ENCODE results near the gene KAT2A. TPM values are rescaled to one million over a fixed set of nuclear protein-coding genes. Genes with fewer than 3 reads are reported as not detected.

KAT2A gene
- total RNA-seq, 4 donors from 2014 or later = 9.3 to 34.1 (median 27.0) TPM

DNA sequence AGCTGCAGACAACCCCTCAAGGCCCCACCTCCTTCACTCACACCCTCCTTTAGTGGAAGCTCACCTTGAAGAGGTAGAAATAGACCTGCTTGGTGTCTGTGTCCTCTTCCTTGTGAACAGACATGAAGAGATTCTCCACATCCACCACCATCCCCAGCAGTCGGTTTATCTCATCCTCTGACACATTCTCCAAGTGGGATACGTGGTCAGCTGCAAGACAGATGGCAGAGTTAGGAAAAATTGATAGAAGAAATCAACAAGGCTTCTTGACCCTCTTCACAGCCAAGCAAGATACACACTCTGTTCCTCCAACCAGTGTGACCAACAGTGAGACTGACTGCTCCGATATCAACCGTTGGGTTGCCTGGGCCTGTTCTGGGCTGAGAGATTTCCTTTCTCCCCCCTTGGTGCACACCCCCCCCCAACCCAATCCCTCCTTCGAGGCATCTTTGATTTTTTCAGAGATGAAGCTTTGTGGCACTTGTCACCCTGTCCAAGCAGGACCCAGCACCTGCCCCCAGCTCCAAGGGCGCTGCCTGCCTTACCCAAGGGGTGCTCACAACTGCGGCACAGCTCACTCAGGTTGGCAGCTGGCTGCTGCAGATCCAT is 902 bp downstream of the KAT2A start:
- H3K4me3 ChIP-seq = peak overlapping the region; percentile 79 to 97 (median 85)
- H3K36me3 ChIP-seq = peaks cover 3 to 46% (median 11%) of the 10 kb centered on the region in 3 donors
- 30 to 38% methylated on average over 5 to 6 of the region's 7 CpGs for WGBS, 2 donors
- intact Hi-C loops (cut with DNase I) = no loop called here
- H3K4me1 ChIP-seq = peaks cover 19 to 62% (median 24%) of the 10 kb centered on the region in 3 donors
- no peaks in the 10 kb centered on the region for H3K9me3 ChIP-seq
- H3K27me3 ChIP-seq = no peaks in the 10 kb centered on the region
- TF ChIP-seq, protein P1, sequence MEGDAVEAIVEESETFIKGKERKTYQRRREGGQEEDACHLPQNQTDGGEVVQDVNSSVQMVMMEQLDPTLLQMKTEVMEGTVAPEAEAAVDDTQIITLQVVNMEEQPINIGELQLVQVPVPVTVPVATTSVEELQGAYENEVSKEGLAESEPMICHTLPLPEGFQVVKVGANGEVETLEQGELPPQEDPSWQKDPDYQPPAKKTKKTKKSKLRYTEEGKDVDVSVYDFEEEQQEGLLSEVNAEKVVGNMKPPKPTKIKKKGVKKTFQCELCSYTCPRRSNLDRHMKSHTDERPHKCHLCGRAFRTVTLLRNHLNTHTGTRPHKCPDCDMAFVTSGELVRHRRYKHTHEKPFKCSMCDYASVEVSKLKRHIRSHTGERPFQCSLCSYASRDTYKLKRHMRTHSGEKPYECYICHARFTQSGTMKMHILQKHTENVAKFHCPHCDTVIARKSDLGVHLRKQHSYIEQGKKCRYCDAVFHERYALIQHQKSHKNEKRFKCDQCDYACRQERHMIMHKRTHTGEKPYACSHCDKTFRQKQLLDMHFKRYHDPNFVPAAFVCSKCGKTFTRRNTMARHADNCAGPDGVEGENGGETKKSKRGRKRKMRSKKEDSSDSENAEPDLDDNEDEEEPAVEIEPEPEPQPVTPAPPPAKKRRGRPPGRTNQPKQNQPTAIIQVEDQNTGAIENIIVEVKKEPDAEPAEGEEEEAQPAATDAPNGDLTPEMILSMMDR (IDR thresholded peaks at IDR 0.05) = no peak
- no peak for TF ChIP-seq POLR2A (IDR thresholded peaks at IDR 0.05)
- H3K27ac ChIP-seq = peak overlapping the region in 3 of 4 donors; percentile 55 to 73 (median 72)
- DNase-seq = no peak

DNA sequence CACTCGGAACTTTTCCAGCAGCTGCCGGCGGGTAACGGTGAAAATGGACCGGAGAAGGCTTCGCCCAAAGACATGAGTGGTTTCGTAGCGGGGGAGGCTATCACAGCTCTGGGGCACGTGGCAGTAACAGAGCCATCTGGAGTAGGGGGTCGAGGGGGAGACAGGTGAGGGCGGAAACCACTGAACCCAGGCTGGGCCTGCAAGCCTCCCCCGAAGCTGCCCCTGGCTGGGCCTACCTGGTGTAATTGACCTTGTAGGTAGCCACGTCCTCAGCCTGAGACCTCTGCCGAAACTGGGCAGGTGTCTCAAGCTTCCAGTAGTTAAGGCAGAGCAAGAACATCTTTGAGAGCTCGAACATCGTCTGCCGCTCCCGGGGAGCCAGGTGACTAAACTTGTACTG is 1.9 kb downstream of the KAT2A start:
- Histone ChIP-seq H3K9me3 (no peaks in the 10 kb centered on the region), H3K27ac (no peak overlapping the region), H3K36me3 (peaks cover 0 to 47% (median 11%) of the 10 kb centered on the region in 3 donors), H3K4me3 (no peak overlapping the region), H3K4me1 (peaks cover 19 to 71% (median 24%) of the 10 kb centered on the region in 3 donors), H3K27me3 (no peaks in the 10 kb centered on the region)
- no peak for TF ChIP-seq POLR2A (IDR thresholded peaks at IDR 0.05)
- TF ChIP-seq, protein P1 (IDR thresholded peaks at IDR 0.05) = no peak
- 92 to 94% methylated on average over 7 to 10 of the region's 18 CpGs for WGBS, 2 donors
- intact Hi-C loops (cut with DNase I) = loop anchor here (5.0 kb wide), 1 partner anchor 52 kb away; no protein-coding TSS in a partner anchor
- DNase-seq = no peak

DNA sequence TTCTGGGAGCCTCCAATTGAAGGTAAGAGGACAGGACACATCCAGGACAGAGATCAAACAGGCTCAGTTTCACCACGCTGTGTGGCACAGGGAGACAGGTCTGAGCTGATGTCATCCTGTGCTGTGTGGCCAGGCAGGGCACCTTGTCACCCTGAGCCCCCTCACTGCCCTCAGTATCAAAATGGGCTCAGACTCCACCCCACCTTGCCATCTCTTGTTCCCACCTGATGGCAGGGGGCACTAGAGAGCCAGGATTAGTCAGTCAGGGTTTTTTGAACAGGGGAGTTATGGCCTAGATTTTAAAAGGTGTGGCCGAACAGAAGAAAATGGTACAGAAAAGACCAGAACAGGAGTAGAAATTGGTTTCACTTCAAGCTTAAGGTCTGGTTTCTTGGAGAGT is 2.6 kb downstream of the KAT2A start:
- no peak overlapping the region for H3K4me3 ChIP-seq
- no peaks in the 10 kb centered on the region for H3K27me3 ChIP-seq
- H3K36me3 ChIP-seq = peaks cover 0 to 54% (median 11%) of the 10 kb centered on the region in 3 donors
- WGBS, 2 donors = 63 to 69% methylated on average over 1 of the region's 2 CpGs
- no peak for DNase-seq
- no peak overlapping the region for H3K27ac ChIP-seq
- no peaks in the 10 kb centered on the region for H3K9me3 ChIP-seq
- H3K4me1 ChIP-seq = peaks cover 19 to 78% (median 24%) of the 10 kb centered on the region in 3 donors
- TF ChIP-seq, protein P1 (IDR thresholded peaks at IDR 0.05) = peak in 5 of 6 experiments; percentile 9 to 44 (median 21)
- no peak for TF ChIP-seq POLR2A (IDR thresholded peaks at IDR 0.05)
- intact Hi-C loops (cut with DNase I) = loop anchor here (5.0 kb wide), 1 partner anchor 51 kb away; no protein-coding TSS in a partner anchor

DNA sequence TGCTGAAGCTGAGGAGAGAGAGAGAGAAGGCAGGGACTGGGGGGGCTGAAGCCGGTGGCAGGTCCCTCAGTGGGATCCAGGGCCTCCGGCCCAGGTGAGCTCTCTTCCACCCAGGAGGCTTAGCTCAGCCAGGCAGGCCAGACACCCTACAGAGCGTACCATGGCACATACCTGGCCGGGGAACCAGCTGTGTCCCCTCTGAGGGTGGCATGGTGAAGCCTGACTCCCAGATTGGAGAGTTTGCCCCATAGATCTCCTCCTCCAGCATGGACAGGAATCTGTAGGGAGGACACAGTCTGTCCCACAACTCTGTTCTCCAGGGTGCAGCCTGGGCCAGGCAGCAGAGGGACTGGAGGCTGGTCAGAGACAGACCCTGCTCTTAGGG is 3.0 kb downstream of the KAT2A start:
- Histone ChIP-seq H3K36me3 (peaks cover 0 to 59% (median 11%) of the 10 kb centered on the region in 3 donors), H3K4me3 (no peak overlapping the region), H3K9me3 (no peaks in the 10 kb centered on the region), H3K27ac (no peak overlapping the region), H3K4me1 (peaks cover 20 to 81% (median 28%) of the 10 kb centered on the region in 3 donors), H3K27me3 (no peaks in the 10 kb centered on the region)
- intact Hi-C loops (cut with DNase I) = loop anchor here (5.0 kb wide), 1 partner anchor 51 kb away; no protein-coding TSS in a partner anchor
- no peak for DNase-seq
- 86 to 100% methylated on average over 2 of the region's 4 CpGs for WGBS, 2 donors
- TF ChIP-seq, protein P1 (IDR thresholded peaks at IDR 0.05) = no peak
- no peak for TF ChIP-seq POLR2A (IDR thresholded peaks at IDR 0.05)

DNA sequence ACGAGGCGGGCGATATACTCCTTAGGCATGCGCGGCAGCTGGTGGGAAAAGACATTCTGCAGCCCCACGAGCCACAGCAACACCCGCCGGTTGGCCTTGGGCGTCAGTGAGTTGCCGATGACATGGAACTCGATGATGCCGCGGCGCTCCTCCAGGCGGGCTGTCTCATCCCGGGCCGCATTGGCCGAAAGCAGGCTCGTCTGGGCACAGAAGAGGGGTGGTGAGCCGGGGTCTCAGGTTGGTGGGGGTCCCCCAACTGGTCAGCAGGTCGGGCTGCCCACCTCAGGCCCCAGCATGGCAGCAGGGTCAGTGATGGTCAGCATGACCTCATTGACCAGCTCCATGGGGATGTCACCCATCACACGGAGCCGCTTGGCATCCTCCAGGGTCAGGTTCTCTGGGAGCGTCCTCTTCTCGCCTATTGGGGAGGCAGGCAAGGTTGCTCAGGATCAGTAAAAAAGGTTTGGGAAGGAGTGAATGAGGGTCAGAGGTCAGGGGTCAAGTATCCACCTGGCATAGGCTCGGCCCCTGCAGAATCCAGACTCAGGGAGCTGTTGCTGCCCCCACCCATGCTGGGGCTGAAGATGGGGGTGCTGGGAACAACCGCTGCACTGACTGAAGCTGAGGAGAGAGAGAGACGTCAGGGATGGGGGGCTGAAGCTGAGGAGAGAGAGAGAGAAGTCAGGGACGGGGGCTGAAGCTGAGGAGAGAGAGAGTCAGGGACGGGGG is 3.6 kb downstream of the KAT2A start:
- 85 to 88% methylated on average over 18 of the region's 30 CpGs for WGBS, 2 donors
- H3K36me3 ChIP-seq = peaks cover 0 to 59% (median 11%) of the 10 kb centered on the region in 3 donors

More for the DNA sequence above, 3.6 kb downstream of the KAT2A start:
- Histone ChIP-seq H3K4me3 (no peak overlapping the region), H3K4me1 (peaks cover 22 to 81% (median 33%) of the 10 kb centered on the region in 3 donors), H3K27me3 (no peaks in the 10 kb centered on the region), H3K27ac (no peak overlapping the region), H3K9me3 (no peaks in the 10 kb centered on the region)
- DNase-seq = no peak
- no peak for TF ChIP-seq POLR2A (IDR thresholded peaks at IDR 0.05)
- TF ChIP-seq, protein P1 (IDR thresholded peaks at IDR 0.05) = no peak
- intact Hi-C loops (cut with DNase I) = loop anchor here (5.0 kb wide), 1 partner anchor 50 kb away; no protein-coding TSS in a partner anchor

Data from esophagus squamous epithelium (tissue), 5 donors.